ENCODE measurements around the gene WDR27. TPM values are rescaled to one million over a fixed set of nuclear protein-coding genes. Genes with fewer than 3 reads are reported as not detected.

Gene WDR27
- total RNA-seq, 1 donor = 23.9 TPM

GRCh38 chr6:169626649-169627048, 75.2 kb downstream of the WDR27 start:
- Histone ChIP-seq H3K9me3 (ENCODE audit: low read depth, low read length) (no peaks in the 10 kb centered on the region), H3K27me3 (ENCODE audit: insufficient read depth, low read length) (no peaks in the 10 kb centered on the region), H3K79me2 (ENCODE audit: insufficient read depth, low read length) (no peaks in the 10 kb centered on the region), H3K4me1 (ENCODE audit: insufficient read depth, low read length) (no peaks in the 10 kb centered on the region), H2AFZ (ENCODE audit: low read length) (no peak overlapping the region), H3K4me2 (ENCODE audit: insufficient read depth, low read length) (no peak overlapping the region), H4K20me1 (ENCODE audit: insufficient read depth, low read length) (no peaks in the 10 kb centered on the region), H3K4me3 (ENCODE audit: insufficient read depth, low read length) (no peak overlapping the region), H3K27ac (ENCODE audit: low read depth, low read length) (no peak overlapping the region), H3K36me3 (ENCODE audit: insufficient read depth, low read length) (peaks cover 23% of the 10 kb centered on the region)
- DNase-seq (ENCODE audit: insufficient read length, low spot score, missing footprints) = no peak
- TF ChIP-seq CTCF (IDR thresholded peaks at IDR 0.05; ENCODE audit: extremely low read depth, low read depth, low read length) = no peak

- H3K79me2 ChIP-seq (ENCODE audit: insufficient read depth, low read length) = no peaks in the 10 kb centered on the region
- DNase-seq (ENCODE audit: insufficient read length, low spot score, missing footprints) = no peak
- H3K36me3 ChIP-seq (ENCODE audit: insufficient read depth, low read length) = peaks cover 23% of the 10 kb centered on the region
- H3K4me3 ChIP-seq (ENCODE audit: insufficient read depth, low read length) = no peak overlapping the region
- no peaks in the 10 kb centered on the region for H3K27me3 ChIP-seq (ENCODE audit: insufficient read depth, low read length)
- no peak overlapping the region for H2AFZ ChIP-seq (ENCODE audit: low read length)
- no peaks in the 10 kb centered on the region for H3K4me1 ChIP-seq (ENCODE audit: insufficient read depth, low read length)
- no peaks in the 10 kb centered on the region for H3K9me3 ChIP-seq (ENCODE audit: low read depth, low read length)
- no peaks in the 10 kb centered on the region for H4K20me1 ChIP-seq (ENCODE audit: insufficient read depth, low read length)
- no peak overlapping the region for H3K4me2 ChIP-seq (ENCODE audit: insufficient read depth, low read length)
- no peak for TF ChIP-seq CTCF (IDR thresholded peaks at IDR 0.05; ENCODE audit: extremely low read depth, low read depth, low read length)
- no peak overlapping the region for H3K27ac ChIP-seq (ENCODE audit: low read depth, low read length)
Observed at GRCh38 chr6:169626169-169626568, 75.7 kb downstream of the WDR27 start.

- no peaks in the 10 kb centered on the region for H3K27me3 ChIP-seq (ENCODE audit: insufficient read depth, low read length)
Observed at GRCh38 chr6:169625376-169625775, 76.5 kb downstream of the WDR27 start.

GRCh38 chr6:169624785-169625184, 77.0 kb downstream of the WDR27 start:
- no peak overlapping the region for H3K27ac ChIP-seq (ENCODE audit: low read depth, low read length)
- no peak for TF ChIP-seq CTCF (IDR thresholded peaks at IDR 0.05; ENCODE audit: extremely low read depth, low read depth, low read length)
- no peaks in the 10 kb centered on the region for H4K20me1 ChIP-seq (ENCODE audit: insufficient read depth, low read length)
- H3K4me3 ChIP-seq (ENCODE audit: insufficient read depth, low read length) = no peak overlapping the region
- no peak for DNase-seq (ENCODE audit: insufficient read length, low spot score, missing footprints)
- H3K9me3 ChIP-seq (ENCODE audit: low read depth, low read length) = no peaks in the 10 kb centered on the region
- H3K4me2 ChIP-seq (ENCODE audit: insufficient read depth, low read length) = no peak overlapping the region
- no peaks in the 10 kb centered on the region for H3K27me3 ChIP-seq (ENCODE audit: insufficient read depth, low read length)
- peaks cover 11% of the 10 kb centered on the region for H3K4me1 ChIP-seq (ENCODE audit: insufficient read depth, low read length)
- H3K79me2 ChIP-seq (ENCODE audit: insufficient read depth, low read length) = no peaks in the 10 kb centered on the region
- no peak overlapping the region for H2AFZ ChIP-seq (ENCODE audit: low read length)
- H3K36me3 ChIP-seq (ENCODE audit: insufficient read depth, low read length) = peaks cover 23% of the 10 kb centered on the region

More at GRCh38 chr6:169625376-169625775, 76.5 kb downstream of the WDR27 start:
- Histone ChIP-seq H3K9me3 (ENCODE audit: low read depth, low read length) (no peaks in the 10 kb centered on the region), H3K79me2 (ENCODE audit: insufficient read depth, low read length) (no peaks in the 10 kb centered on the region), H3K27ac (ENCODE audit: low read depth, low read length) (no peak overlapping the region), H3K4me3 (ENCODE audit: insufficient read depth, low read length) (no peak overlapping the region), H3K4me1 (ENCODE audit: insufficient read depth, low read length) (peaks cover 5% of the 10 kb centered on the region), H4K20me1 (ENCODE audit: insufficient read depth, low read length) (no peaks in the 10 kb centered on the region), H3K36me3 (ENCODE audit: insufficient read depth, low read length) (peaks cover 23% of the 10 kb centered on the region), H2AFZ (ENCODE audit: low read length) (no peak overlapping the region), H3K4me2 (ENCODE audit: insufficient read depth, low read length) (no peak overlapping the region)
- DNase-seq (ENCODE audit: insufficient read length, low spot score, missing footprints) = no peak
- no peak for TF ChIP-seq CTCF (IDR thresholded peaks at IDR 0.05; ENCODE audit: extremely low read depth, low read depth, low read length)

All from osteoblast (primary cell).